NCI-H510A treated with DMSO at 0.1 percent for 48 hours (cell line): Measurements from ENCODE around the gene THBS2.

Source experiments
- DNase-seq: peaks from one replicate; lab custom pipeline; 2025; lab: John Stamatoyannopoulos, UW

THBS2 gene

DNA sequence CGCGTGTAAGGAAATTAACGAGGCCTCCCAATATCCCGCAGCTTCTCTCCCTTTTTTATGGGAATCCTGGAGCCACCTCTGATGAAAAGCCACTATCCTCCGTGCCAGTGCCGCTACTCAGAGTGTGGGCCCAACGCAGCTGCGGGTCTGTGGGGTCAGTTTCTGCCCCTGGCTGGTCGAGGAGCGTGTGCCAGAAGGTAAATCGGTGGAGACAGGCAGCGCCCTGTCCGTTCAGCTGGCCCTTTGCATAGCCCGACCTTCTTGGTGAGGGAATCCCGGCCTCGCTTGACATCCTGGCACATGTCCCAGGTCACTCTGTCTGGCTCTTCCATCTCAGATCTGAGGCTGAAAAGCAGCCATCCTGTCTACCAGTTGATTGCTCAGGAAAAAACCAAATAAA, 4.6 kb downstream of the THBS2 start:
- DNase-seq = no peak

GRCh38 chr6:169248521-169248971, 5.1 kb downstream of the THBS2 start:
- no peak for DNase-seq

DNA sequence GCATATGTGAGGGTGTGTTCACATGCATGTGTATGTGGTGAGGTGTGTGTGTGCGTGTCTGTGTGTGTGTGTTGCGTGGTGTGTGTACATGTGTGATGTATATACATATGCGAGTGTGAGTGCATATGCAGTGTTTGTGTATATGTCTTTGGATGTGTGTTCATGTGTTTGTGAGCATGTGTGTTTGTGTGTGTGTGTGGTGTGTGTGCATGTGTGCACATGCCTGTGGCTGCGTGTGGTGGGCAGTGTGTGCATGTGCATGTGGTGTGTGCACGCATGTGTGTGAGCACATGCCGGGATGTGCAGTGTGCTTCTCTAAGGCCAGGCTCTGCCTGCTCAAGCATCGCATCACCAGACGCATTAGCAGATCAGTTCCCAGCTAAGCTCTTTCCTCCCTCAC, 5.7 kb downstream of the THBS2 start:
- no peak for DNase-seq

GRCh38 chr6:169247419-169247818, 6.2 kb downstream of the THBS2 start:
- DNase-seq = no peak

GRCh38 chr6:169246445-169246844, 7.2 kb downstream of the THBS2 start:
- no peak for DNase-seq

DNA sequence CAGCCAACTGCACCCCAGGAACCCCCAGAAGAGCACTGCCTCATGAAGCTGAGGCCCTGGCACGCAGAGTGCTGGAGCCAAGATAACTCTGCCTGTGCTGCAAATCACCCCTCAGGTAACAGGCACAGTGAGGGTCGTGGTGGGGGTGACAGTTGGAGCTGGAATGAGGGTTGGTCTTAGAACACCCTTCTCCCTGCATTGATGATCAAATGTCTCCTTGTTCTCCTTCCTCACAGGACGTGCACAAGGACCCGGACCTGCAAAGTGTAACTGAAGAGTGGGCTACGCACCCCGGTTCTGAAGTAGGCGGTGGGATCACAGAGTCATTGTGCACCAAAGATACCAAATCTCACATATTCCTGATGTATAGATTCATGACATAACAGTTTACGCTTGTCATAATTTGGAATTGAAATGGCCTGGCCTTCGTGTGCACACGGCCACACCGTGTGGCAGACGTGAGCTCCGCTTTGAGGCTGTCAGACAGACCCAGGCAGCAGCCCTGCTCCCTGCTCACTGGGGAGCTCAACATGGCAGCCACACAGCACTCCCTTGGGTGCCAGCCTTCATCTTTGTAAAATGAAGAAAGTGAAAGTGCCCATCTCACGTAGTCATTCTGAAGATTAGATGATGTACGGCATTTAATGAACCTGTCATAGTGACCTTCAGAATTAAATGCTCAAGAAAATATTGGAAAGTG, 8.8 kb downstream of the THBS2 start:
- DNase-seq = no peak

DNA sequence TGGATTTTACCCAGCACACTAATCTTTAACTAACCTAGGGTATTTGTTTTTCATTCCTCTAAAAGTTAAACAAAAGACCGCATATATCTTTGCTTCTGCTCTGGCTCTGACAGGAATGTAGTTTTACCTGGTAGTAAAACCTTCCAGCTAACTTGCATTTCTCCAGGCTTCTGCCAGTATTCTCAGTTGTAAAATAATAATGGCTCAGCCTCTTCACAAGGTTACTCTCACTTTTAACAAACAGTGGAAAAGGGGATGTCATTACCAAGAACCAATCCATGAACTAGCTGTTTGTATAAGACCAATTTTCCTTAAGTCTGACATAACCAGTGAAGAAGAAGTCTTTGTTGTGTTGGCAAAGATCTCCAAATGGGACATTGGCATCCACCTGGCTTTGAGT, 10.0 kb downstream of the THBS2 start:
- no peak for DNase-seq

GRCh38 chr6:169243186-169243585, 10.5 kb downstream of the THBS2 start:
- no peak for DNase-seq

GRCh38 chr6:169241688-169242350, 11.8 kb downstream of the THBS2 start:
- no peak for DNase-seq

DNA sequence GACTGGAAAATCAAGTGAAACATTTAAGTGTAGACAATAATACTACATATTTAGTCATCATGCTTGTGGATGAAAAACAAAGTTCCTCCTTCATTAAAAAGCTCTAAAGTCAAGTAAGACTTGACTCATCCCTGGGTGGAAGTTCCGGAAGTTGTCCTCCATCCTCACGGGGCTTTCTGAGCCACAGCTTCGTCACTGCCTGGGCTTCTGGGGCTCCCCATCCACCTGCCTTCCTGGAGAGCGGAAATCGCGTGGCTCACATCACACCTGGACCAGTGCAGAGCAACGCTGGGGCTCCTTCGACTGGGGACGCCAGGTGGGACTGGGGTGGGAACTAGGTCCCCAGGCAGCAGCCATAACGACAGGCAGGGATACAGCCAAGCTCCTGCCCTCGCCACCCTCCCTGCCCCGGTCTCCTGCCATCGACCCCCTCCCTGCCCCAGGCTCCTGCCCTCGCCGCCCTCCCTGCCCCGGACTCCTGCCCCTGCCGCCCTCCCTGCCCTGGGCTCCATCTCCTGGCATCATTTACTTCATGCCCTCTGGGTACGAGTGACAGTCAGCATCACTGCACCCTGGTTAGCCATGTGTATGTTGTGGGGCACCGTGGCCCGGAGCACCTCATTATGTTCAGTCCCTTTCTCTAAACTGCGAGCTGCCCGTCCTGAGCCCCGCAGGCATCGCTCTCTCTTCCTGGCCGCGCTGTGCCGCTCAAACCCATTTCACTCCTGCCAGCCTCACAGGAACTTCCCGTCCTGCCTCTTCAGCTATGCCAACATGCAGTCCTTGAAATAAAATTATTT, 12.9 kb downstream of the THBS2 start:
- no peak for DNase-seq

GRCh38 chr6:169240125-169240524, 13.5 kb downstream of the THBS2 start:
- no peak for DNase-seq

- DNase-seq = no peak
These were observed 14.5 kb downstream of the THBS2 start for GRCh38 chr6:169239181-169239580.

DNA sequence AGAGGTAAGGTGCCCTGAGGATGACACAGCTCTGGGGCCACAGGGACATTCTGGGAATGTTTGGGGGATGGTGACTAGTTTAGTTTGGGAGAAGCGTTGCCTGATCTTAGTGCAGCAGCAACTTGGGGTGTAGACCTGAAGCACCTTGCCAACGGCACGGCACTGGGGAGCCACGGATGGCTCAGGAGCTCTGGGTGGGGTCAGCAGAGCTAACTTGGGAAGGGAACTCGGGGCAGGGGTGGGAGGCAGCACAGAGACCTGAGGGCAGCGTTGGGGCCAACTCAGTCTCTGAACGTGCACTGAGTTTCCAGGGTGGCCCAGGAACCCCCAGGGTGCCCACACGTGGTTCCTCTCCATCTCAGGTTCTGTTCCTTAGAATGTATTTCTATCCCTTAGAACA, 14.9 kb downstream of the THBS2 start:
- DNase-seq = no peak

GRCh38 chr6:169237496-169238134, 16.0 kb downstream of the THBS2 start:
- peak; percentile 11 for DNase-seq

DNA sequence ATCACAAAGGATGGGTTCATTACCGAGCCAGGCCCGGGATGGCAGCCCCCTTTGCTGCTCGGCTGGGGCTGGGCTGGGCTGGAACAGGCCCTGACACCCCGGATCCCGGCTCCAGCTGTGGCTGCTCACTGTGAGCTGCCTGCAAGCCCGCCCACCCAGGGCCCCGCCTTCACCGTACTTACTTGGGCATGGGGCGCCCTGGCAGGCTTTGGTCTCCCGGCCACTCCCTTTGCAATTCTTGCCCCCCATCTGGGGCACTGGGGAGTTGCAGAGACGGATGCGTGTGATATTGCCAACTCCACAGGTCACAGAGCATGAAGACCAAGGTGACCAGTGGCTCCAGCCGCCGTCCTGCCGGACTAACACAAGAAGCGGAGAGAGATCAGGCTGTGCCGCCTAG, 16.7 kb downstream of the THBS2 start:
- DNase-seq = no peak

GRCh38 chr6:169236545-169236944, 17.1 kb downstream of the THBS2 start:
- no peak for DNase-seq

GRCh38 chr6:169235286-169235685, 18.4 kb downstream of the THBS2 start:
- DNase-seq = no peak

GRCh38 chr6:169234634-169235033, 19.0 kb downstream of the THBS2 start:
- DNase-seq = no peak

DNA sequence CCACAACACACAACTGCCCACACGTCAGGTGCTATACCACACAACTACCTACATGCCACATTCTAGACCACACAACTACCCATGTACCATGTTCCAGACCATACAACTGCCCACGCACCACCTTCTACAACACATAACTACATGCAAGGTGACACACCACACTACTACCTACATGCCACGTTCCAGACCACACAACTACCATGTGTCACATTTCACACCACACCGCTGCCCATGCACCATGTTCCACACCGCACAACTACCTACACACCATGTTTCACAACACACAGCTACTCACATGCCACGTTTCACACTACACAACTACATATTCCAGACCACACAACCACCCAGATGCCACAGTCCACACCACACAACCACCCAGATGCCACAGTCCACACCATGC, 19.8 kb downstream of the THBS2 start:
- DNase-seq = no peak

DNA sequence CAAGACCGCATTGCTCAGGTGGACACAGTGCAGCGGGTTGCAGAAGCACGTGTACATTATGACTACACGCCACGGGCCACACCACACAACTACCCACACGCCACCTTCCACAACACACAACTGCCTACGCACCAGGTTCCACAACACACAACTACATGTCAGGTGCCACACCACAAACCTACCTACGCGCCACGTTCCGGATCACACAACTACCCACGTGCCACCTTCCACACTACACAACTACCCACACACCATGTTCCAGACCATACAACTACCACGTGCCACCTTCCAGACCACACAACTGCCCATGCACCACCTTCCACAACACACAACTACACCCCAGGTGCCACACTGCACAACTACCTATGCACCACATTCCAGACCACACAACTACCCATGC, 20.5 kb downstream of the THBS2 start:
- no peak for DNase-seq

GRCh38 chr6:169232507-169232931, 21.1 kb downstream of the THBS2 start:
- peak; percentile 26 for DNase-seq

DNA sequence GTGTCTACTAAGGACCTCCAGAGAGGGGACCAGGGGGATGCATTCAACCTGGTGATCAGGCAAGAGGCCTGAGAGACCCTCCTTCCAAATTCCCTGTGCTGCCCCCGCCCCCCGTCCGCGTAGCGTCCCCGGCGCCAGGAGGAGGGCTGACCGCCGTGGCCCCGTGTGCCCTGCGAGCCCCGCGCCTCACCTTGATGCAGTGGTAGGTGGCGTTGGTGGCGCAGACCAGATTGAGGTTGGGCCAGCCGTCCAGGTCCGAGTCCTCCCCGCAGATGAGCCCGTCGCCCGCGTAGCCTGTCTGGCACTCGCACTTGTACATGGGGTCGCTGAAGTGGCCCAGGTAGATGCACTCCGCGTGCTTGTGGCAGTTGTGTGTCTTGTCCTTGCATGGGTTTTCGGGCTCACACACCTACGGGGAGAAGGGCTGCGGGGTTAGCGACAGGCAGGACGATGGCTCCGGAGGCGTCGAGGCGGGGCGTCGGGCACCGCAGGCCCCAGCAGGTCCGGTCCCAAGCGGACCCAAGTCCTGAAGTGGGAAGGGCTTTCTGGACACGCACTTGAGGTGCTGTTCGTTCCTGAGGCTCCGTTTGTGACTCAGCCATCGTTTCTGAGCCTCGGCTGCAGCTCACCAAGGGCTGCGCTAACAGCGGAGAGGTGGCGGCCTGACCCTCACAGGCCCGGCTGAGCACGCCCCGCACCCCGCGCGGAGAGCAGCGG, 21.7 kb downstream of the THBS2 start:
- DNase-seq = no peak
